B cell (primary cell): ENCODE measurements around the gene LAMB1. TPM values are rescaled to one million over a fixed set of nuclear protein-coding genes. Genes with fewer than 3 reads are reported as not detected.
"Not testable (repeated sequence)": the region's sequence is repeated elsewhere in the genome, so short reads cannot be mapped to it uniquely, and the experiment has no call there.

Experiments used
- ATAC-seq: fragments of 200-7000 bp; cut with Tn5 transposase; one replicate; pipeline ENCODE4 v1.10.0; 2021; ENCODE audit warnings: low read depth, mild to moderate bottlenecking, moderate number of reproducible peaks, moderate library complexity
- CTCF ChIA-PET: fragments of 350-600 bp; sonication (Branson Sonifier 250); formaldehyde crosslinking; loops from one replicate; lab custom pipeline; 2021; ENCODE audit warnings: antibody characterized with exemption, inconsistent platforms; lab: Charles Lee
- POLR2A ChIA-PET: fragments of 350-600 bp; sonication (Branson Sonifier 250); formaldehyde crosslinking; loops from one replicate; lab custom pipeline; 2021; ENCODE audit warnings: antibody characterized with exemption; lab: Charles Lee
- DNase-seq: peaks from one replicate; pipeline ENCODE4 v3.0.0; 2013
- H2AFZ ChIP-seq: 2 replicates; pipeline ENCODE4 v1.6.1; 2012; ENCODE audit warnings: mild to moderate bottlenecking, low read depth, low read length; ENCODE audit not compliant: insufficient read depth, poor library complexity, severe bottlenecking
- H3K27ac ChIP-seq, 2 donors: 1 replicate in 1 of 2; 2 replicates in 1 of 2; pipeline ENCODE4 v1.5.1; 2012 to 2013; ENCODE audit warnings: low read length in 2 of 2, mild to moderate bottlenecking in 2 of 2, moderate library complexity in 1 of 2
- H3K27me3 ChIP-seq, 4 experiments: fragments of 200-600 bp in 1 of 4; sonication (generic) in 1 of 4; replicated peaks in 1 of 4; 1 replicate in 2 of 4; 2 replicates in 2 of 4; pipeline versions ENCODE4 v1.6.1 to v1.7.0; 2013 to 2016; ENCODE audit warnings: low read length in 3 of 4, mild to moderate bottlenecking in 2 of 4, mixed read lengths in 1 of 4, moderate library complexity in 1 of 4; ENCODE audit not compliant: insufficient read depth in 4 of 4, control insufficient read depth in 3 of 4; ENCODE audit errors: control extremely low read depth in 1 of 4
- H3K36me3 ChIP-seq, 2 experiments: replicated peaks in 1 of 2; 1 replicate in 1 of 2; 2 replicates in 1 of 2; pipeline versions ENCODE4 v1.6.1 to v1.7.1; 2013; ENCODE audit warnings: low read length in 1 of 2; ENCODE audit not compliant: insufficient read depth in 2 of 2, control insufficient read depth in 1 of 2; ENCODE audit errors: control extremely low read depth in 1 of 2, extremely low read depth in 1 of 2
- H3K4me1 ChIP-seq, 2 donors: fragments of 200-600 bp in 1 of 2; sonication (generic) in 1 of 2; 1 replicate in 1 of 2; 2 replicates in 1 of 2; pipeline versions ENCODE4 v1.5.1 to v1.6.1; 2013 to 2017; ENCODE audit warnings: low read length in 2 of 2; ENCODE audit not compliant: control insufficient read depth in 2 of 2, insufficient read depth in 2 of 2
- H3K4me2 ChIP-seq: replicated peaks from 2 replicates; pipeline ENCODE3; 2012; ENCODE audit warnings: mild to moderate bottlenecking, low read depth, low read length; ENCODE audit not compliant: poor library complexity, severe bottlenecking
- H3K4me3 ChIP-seq, 5 experiments: fragments of 200-600 bp in 1 of 5; sonication (generic) in 1 of 5; 1 replicate in 3 of 5; 2 replicates in 2 of 5; pipeline versions ENCODE4 v1.5.1 to v1.7.0; 2011 to 2016; ENCODE audit warnings: low read length in 4 of 5, mild to moderate bottlenecking in 4 of 5, low read depth in 2 of 5, control low read depth in 1 of 5, moderate library complexity in 1 of 5; ENCODE audit not compliant: insufficient read depth in 1 of 5; ENCODE audit errors: control extremely low read depth in 1 of 5, extremely low read depth in 1 of 5
- H3K79me2 ChIP-seq: fragments of 200-600 bp; sonication (generic); one replicate; pipeline ENCODE4 v1.6.0; 2016; ENCODE audit warnings: low read length; ENCODE audit not compliant: control insufficient read depth, insufficient read depth
- H3K9ac ChIP-seq: fragments of 200-600 bp; sonication (generic); 2 replicates; pipeline ENCODE4 v1.6.1; 2017; ENCODE audit warnings: mild to moderate bottlenecking, low read length, moderate library complexity
- H3K9me3 ChIP-seq, 3 donors: one replicate each; pipeline versions ENCODE4 v1.6.1 to v1.7.1; 2013; ENCODE audit warnings: low read length in 2 of 3; ENCODE audit not compliant: control insufficient read depth in 2 of 3, insufficient read depth in 1 of 3; ENCODE audit errors: control extremely low read depth in 1 of 3
- H4K20me1 ChIP-seq: 2 replicates; pipeline ENCODE4 v1.6.0; 2012; ENCODE audit warnings: mild to moderate bottlenecking, low read length; ENCODE audit not compliant: insufficient read depth, control insufficient read depth, poor library complexity, severe bottlenecking
- H3K27ac Mint-ChIP-seq: one replicate; pipeline ENCODE4 v1.8.0; 2021; ENCODE audit warnings: mixed read lengths
- H3K27me3 Mint-ChIP-seq: one replicate; pipeline ENCODE4 v1.8.0; 2021; ENCODE audit warnings: mixed read lengths
- H3K4me1 Mint-ChIP-seq: one replicate; pipeline ENCODE4 v1.8.0; 2021; ENCODE audit warnings: mixed read lengths
- H3K4me3 Mint-ChIP-seq: one replicate; pipeline ENCODE4 v1.8.0; 2021; ENCODE audit warnings: mixed read lengths
- H3K9me3 Mint-ChIP-seq: one replicate; pipeline ENCODE4 v1.8.0; 2022; ENCODE audit warnings: mixed read lengths; ENCODE audit not compliant: insufficient read depth
- CTCF ChIP-seq: fragments of 200-600 bp; IDR thresholded peaks from one replicate; pipeline ENCODE4 v1.8.0; 2022; ENCODE audit warnings: antibody characterized with exemption, mild to moderate bottlenecking
- EZH2 ChIP-seq: IDR thresholded peaks from 2 replicates; pipeline ENCODE4 v1.6.1; 2012; ENCODE audit warnings: borderline replicate concordance, low read depth, mild to moderate bottlenecking, moderate library complexity, low read length; ENCODE audit not compliant: insufficient read depth, poor library complexity, severe bottlenecking
- WGBS: methylation state at CpG from one replicate; pipeline ENCODE4 v1.1.5; 2013; ENCODE audit warnings: missing lambda C conversion rate; ENCODE audit not compliant: insufficient coverage; 5-methylcytosine and 5-hydroxymethylcytosine counted together
- intact Hi-C: fragments of 100-400 bp; cut with micrococcal nuclease; formaldehyde crosslinking; loops from one replicate; pipeline ENCODE4 v1.10.0; 2022
- polyA plus RNA-seq: library from polyadenylated mRNA; depleted of rRNA; stranded (reverse); fragments of >200 nt; gene quantifications from 2 replicates; pipeline ENCODE4 v1.2.3, GENCODE V29; 2012
- total RNA-seq, 2 donors: library from RNA; stranded (reverse); fragments of 120-200 nt in 1 of 2; gene quantifications; 1 replicate in 1 of 2; 2 replicates in 1 of 2; pipeline versions ENCODE4 v1.2.3 to v1.2.4, GENCODE V29; 2013 to 2022

Gene LAMB1
- total and polyA plus RNA-seq, 2 donors (not counting 1 experiment from before 2014, with no cell fraction given) = not detected

- not testable (repeated sequence) for H3K27ac Mint-ChIP-seq
Measured at GRCh38 chr7:107887827-107888226, 115.1 kb downstream of the LAMB1 start.

DNA sequence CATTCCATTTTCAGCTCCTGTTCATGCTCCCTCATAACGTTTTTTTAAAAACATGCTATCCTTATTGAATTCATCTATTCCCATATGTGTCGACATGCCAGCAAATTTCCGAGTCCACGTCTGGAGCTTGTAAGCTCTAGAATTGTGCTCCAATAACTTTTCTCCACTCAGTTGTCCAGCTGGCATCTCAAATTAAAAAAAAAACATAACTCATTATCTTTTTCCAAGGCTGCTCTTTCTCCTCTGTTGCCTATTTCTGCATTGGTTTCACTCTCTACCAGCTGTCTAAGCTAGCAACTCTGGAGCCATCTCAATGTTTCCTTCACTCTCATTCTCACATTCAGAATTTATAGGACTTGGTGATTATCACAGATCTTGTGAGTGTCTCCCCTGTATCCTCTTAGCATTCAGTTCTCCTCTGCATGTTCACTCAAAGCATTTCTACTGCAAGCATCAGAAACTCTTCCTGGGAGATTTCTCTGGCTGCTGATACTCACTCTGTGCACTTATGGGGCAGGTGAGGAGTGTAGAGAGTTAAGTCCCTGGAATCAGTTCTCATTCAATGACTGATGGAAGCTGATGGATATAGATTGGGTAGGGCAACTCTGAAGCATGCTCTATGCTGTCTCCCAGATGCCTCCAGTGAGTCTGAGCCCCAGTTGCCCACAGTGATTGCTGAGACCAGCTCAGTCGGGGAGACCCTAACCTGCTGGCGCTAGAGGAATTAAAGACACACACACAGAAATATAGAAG is 118.7 kb downstream of the LAMB1 start:
- H3K4me2 ChIP-seq = no peak overlapping the region
- intact Hi-C loops = no loop called here
- ATAC-seq = no peak

More at GRCh38 chr7:107887827-107888226, 115.1 kb downstream of the LAMB1 start:
- H4K20me1 ChIP-seq, H3K36me3 ChIP-seq, H3K27ac ChIP-seq, H3K4me3 ChIP-seq, intact Hi-C loops, H3K4me3 Mint-ChIP-seq, H3K9ac ChIP-seq, H3K9me3 Mint-ChIP-seq, H3K9me3 ChIP-seq, H3K4me2 ChIP-seq, DNase-seq, H2AFZ ChIP-seq, ATAC-seq, POLR2A ChIA-PET, H3K27me3 ChIP-seq: not testable (repeated sequence)
- Mint-ChIP-seq H3K27me3 (peaks cover 24% of the 10 kb centered on the region), H3K4me1 (peaks cover 17% of the 10 kb centered on the region)
- Histone ChIP-seq H3K79me2 (peaks cover 23% of the 10 kb centered on the region), H3K4me1 (peaks cover 9 to 17% of the 10 kb centered on the region in 2 donors)
- CTCF ChIA-PET = interaction anchor here (4.2 to 4.5 kb wide), 2 partner anchors 8 to 12 kb away, joined by 20 to 36 read pairs; no protein-coding TSS in a partner anchor
- 97% methylated on average over 22 of the region's 22 CpGs for WGBS

More for the DNA sequence above, 118.7 kb downstream of the LAMB1 start:
- Histone ChIP-seq H3K9ac (no peak overlapping the region), H3K4me1 (no peaks in the 10 kb centered on the region), H3K36me3 (no peaks in the 10 kb centered on the region), H3K27me3 (peaks cover 0 to 14% (median 3%) of the 10 kb centered on the region in 4 experiments), H3K79me2 (no peaks in the 10 kb centered on the region), H3K27ac (no peak overlapping the region), H3K4me3 (no peak overlapping the region), H3K9me3 (no peaks in the 10 kb centered on the region), H4K20me1 (no peaks in the 10 kb centered on the region), H2AFZ (no peak overlapping the region)
- no peak for DNase-seq
- ChIA-PET CTCF (interaction anchor here (1.2 kb wide), 1 partner anchor 9 kb away, joined by 8 read pairs; no protein-coding TSS in a partner anchor), POLR2A (no interaction called here)
- TF ChIP-seq CTCF (no peak), EZH2 (no peak)
- H3K4me3 Mint-ChIP-seq = no peak overlapping the region
- peaks cover 43% of the 10 kb centered on the region for H3K27me3 Mint-ChIP-seq
- 97% methylated on average over 4 of the region's 6 CpGs for WGBS
- no peak overlapping the region for H3K27ac Mint-ChIP-seq
- no peaks in the 10 kb centered on the region for H3K4me1 Mint-ChIP-seq
- no peaks in the 10 kb centered on the region for H3K9me3 Mint-ChIP-seq
